Astrocyte (in vitro differentiated cells and primary cell): ENCODE results near the gene FOXN4. TPM values are rescaled to one million over a fixed set of nuclear protein-coding genes. Genes with fewer than 3 reads are reported as not detected.

ENCODE experiments used
- DNase-seq: peaks from one replicate; pipeline ENCODE4 v3.0.0-alpha.2; 2010; ENCODE audit warnings: low read depth
- FAIRE-seq: peaks from 2 replicates; lab custom pipeline; 2011; peaks lifted over from hg19 to GRCh38; lab: Jason Lieb, UNC
- H2AFZ ChIP-seq: 2 replicates; pipeline ENCODE4 v1.6.0; 2012; ENCODE audit warnings: low read depth, low read length, inconsistent platforms
- H3K27ac ChIP-seq: 2 replicates; pipeline ENCODE4 v1.5.1; 2011; ENCODE audit warnings: low read depth, low read length, inconsistent platforms
- H3K27me3 ChIP-seq: 2 replicates; pipeline ENCODE4 v1.6.0; 2011; ENCODE audit warnings: low read length, inconsistent platforms; ENCODE audit not compliant: insufficient read depth
- H3K36me3 ChIP-seq: 2 replicates; pipeline ENCODE4 v1.5.1; 2011; ENCODE audit warnings: low read length, inconsistent platforms; ENCODE audit not compliant: insufficient read depth
- H3K4me1 ChIP-seq: 2 replicates; pipeline ENCODE4 v1.5.1; 2011; ENCODE audit warnings: low read length, inconsistent platforms; ENCODE audit not compliant: insufficient read depth
- H3K4me2 ChIP-seq: 2 replicates; pipeline ENCODE4 v1.6.0; 2012; ENCODE audit warnings: low read length, inconsistent platforms
- H3K4me3 ChIP-seq: 2 replicates; pipeline ENCODE4 v1.5.1; 2011; ENCODE audit warnings: low read depth, mild to moderate bottlenecking, low read length, inconsistent platforms; ENCODE audit not compliant: insufficient read depth
- H3K79me2 ChIP-seq: 2 replicates; pipeline ENCODE4 v1.6.0; 2012; ENCODE audit warnings: mild to moderate bottlenecking, low read length, inconsistent platforms; ENCODE audit not compliant: insufficient read depth
- H3K9ac ChIP-seq: 2 replicates; pipeline ENCODE4 v1.6.0; 2012; ENCODE audit warnings: mild to moderate bottlenecking, low read length, inconsistent platforms
- H3K9me3 ChIP-seq: 2 replicates; pipeline ENCODE4 v1.5.1; 2012; ENCODE audit warnings: low read depth, mild to moderate bottlenecking, low read length, inconsistent platforms; ENCODE audit not compliant: insufficient read depth
- H4K20me1 ChIP-seq: 2 replicates; pipeline ENCODE4 v1.6.0; 2012; ENCODE audit warnings: low read length, inconsistent platforms; ENCODE audit not compliant: insufficient read depth
- H3K27ac Mint-ChIP-seq: one replicate; pipeline ENCODE4 v1.8.0; 2021; ENCODE audit warnings: mild to moderate bottlenecking, mixed read lengths; ENCODE audit not compliant: unreplicated experiment
- H3K27me3 Mint-ChIP-seq: one replicate; pipeline ENCODE4 v1.8.0; 2021; ENCODE audit warnings: low read depth, mixed read lengths; ENCODE audit not compliant: unreplicated experiment
- H3K36me3 Mint-ChIP-seq: one replicate; pipeline ENCODE4 v1.8.0; 2021; ENCODE audit warnings: low read depth, mixed read lengths; ENCODE audit not compliant: unreplicated experiment
- H3K4me1 Mint-ChIP-seq: one replicate; pipeline ENCODE4 v1.8.0; 2021; ENCODE audit warnings: low read depth, mixed read lengths; ENCODE audit not compliant: unreplicated experiment
- H3K4me3 Mint-ChIP-seq: one replicate; pipeline ENCODE4 v1.8.0; 2021; ENCODE audit warnings: mild to moderate bottlenecking, moderate library complexity, mixed read lengths; ENCODE audit not compliant: unreplicated experiment
- H3K9me3 Mint-ChIP-seq: one replicate; pipeline ENCODE4 v1.8.0; 2021; ENCODE audit warnings: mild to moderate bottlenecking, mixed read lengths; ENCODE audit not compliant: unreplicated experiment
- CTCF ChIP-seq: IDR thresholded peaks from 2 replicates; pipeline ENCODE4 v1.5.1; 2011; ENCODE audit warnings: low read depth, mild to moderate bottlenecking, inconsistent platforms, low read length, moderate library complexity; ENCODE audit not compliant: insufficient read depth
- EZH2 ChIP-seq: IDR thresholded peaks from 2 replicates; pipeline ENCODE4 v1.6.1; 2012; ENCODE audit warnings: mild to moderate bottlenecking, low read length, inconsistent platforms; ENCODE audit not compliant: insufficient read depth
- total RNA-seq: library from RNA; stranded (reverse); gene quantifications from 2 replicates; pipeline ENCODE4 v1.2.1, GENCODE V29; 2021

Gene FOXN4
- total RNA-seq, 1 donor from 2014 or later, result not detected

- no peak for FAIRE-seq
- H3K27me3 Mint-ChIP-seq, result peaks cover 40% of the 10 kb centered on the region
- Histone ChIP-seq H3K79me2 (no peaks in the 10 kb centered on the region), H3K9me3 (no peaks in the 10 kb centered on the region), H3K27ac (no peak overlapping the region), H3K9ac (no peak overlapping the region), H3K4me1 (peaks cover 3% of the 10 kb centered on the region), H3K4me3 (no peak overlapping the region), H3K4me2 (no peak overlapping the region), H3K36me3 (no peaks in the 10 kb centered on the region), H2AFZ (no peak overlapping the region), H4K20me1 (no peaks in the 10 kb centered on the region), H3K27me3 (peaks cover 5% of the 10 kb centered on the region)
- H3K27ac Mint-ChIP-seq, result no peak overlapping the region
- H3K9me3 Mint-ChIP-seq, result no peaks in the 10 kb centered on the region
- no peaks in the 10 kb centered on the region for H3K36me3 Mint-ChIP-seq
- DNase-seq, result no peak
- no peaks in the 10 kb centered on the region for H3K4me1 Mint-ChIP-seq
- H3K4me3 Mint-ChIP-seq, result no peak overlapping the region
- TF ChIP-seq CTCF, result no peak
- no peak for TF ChIP-seq EZH2
These were observed 20.5 kb downstream of the FOXN4 start for GRCh38 chr12:109288571-109288970.

- Mint-ChIP-seq H3K27ac (no peak overlapping the region), H3K9me3 (no peaks in the 10 kb centered on the region), H3K4me3 (no peak overlapping the region), H3K36me3 (no peaks in the 10 kb centered on the region), H3K4me1 (no peaks in the 10 kb centered on the region), H3K27me3 (peaks cover 34% of the 10 kb centered on the region)
- no peak overlapping the region for H3K4me2 ChIP-seq
- H3K27ac ChIP-seq, result no peak overlapping the region
- no peaks in the 10 kb centered on the region for H3K79me2 ChIP-seq
- no peak overlapping the region for H3K4me3 ChIP-seq
- DNase-seq, result no peak
- H3K9ac ChIP-seq, result no peak overlapping the region
- no peaks in the 10 kb centered on the region for H4K20me1 ChIP-seq
- no peaks in the 10 kb centered on the region for H3K36me3 ChIP-seq
- H3K9me3 ChIP-seq, result no peaks in the 10 kb centered on the region
- no peak for FAIRE-seq
- peaks cover 5% of the 10 kb centered on the region for H3K27me3 ChIP-seq
- no peak for TF ChIP-seq CTCF
- no peak for TF ChIP-seq EZH2
- H2AFZ ChIP-seq, result no peak overlapping the region
- peaks cover 3% of the 10 kb centered on the region for H3K4me1 ChIP-seq
These were observed 21.1 kb downstream of the FOXN4 start for GRCh38 chr12:109287811-109288469.

- Histone ChIP-seq H3K79me2 (no peaks in the 10 kb centered on the region), H2AFZ (no peak overlapping the region), H3K4me3 (no peak overlapping the region), H3K36me3 (no peaks in the 10 kb centered on the region), H4K20me1 (no peaks in the 10 kb centered on the region), H3K27ac (no peak overlapping the region), H3K4me1 (peaks cover 3% of the 10 kb centered on the region), H3K9me3 (no peaks in the 10 kb centered on the region), H3K27me3 (peaks cover 5% of the 10 kb centered on the region), H3K4me2 (no peak overlapping the region), H3K9ac (no peak overlapping the region)
- no peak overlapping the region for H3K27ac Mint-ChIP-seq
- no peak for FAIRE-seq
- peaks cover 31% of the 10 kb centered on the region for H3K27me3 Mint-ChIP-seq
- H3K36me3 Mint-ChIP-seq, result no peaks in the 10 kb centered on the region
- H3K4me1 Mint-ChIP-seq, result no peaks in the 10 kb centered on the region
- TF ChIP-seq EZH2, result no peak
- no peak for TF ChIP-seq CTCF
- DNase-seq, result no peak
- no peaks in the 10 kb centered on the region for H3K9me3 Mint-ChIP-seq
- H3K4me3 Mint-ChIP-seq, result no peak overlapping the region
These were observed 21.9 kb downstream of the FOXN4 start for GRCh38 chr12:109287181-109287580.
